Measurements from ENCODE around the gene DCAF12L2. TPM values are rescaled to one million over a fixed set of nuclear protein-coding genes. Genes with fewer than 3 reads are reported as not detected.

DCAF12L2 gene
- total and polyA plus RNA-seq, 9 donors = 0.83 to 5.5 (median 2.9) TPM

DNA sequence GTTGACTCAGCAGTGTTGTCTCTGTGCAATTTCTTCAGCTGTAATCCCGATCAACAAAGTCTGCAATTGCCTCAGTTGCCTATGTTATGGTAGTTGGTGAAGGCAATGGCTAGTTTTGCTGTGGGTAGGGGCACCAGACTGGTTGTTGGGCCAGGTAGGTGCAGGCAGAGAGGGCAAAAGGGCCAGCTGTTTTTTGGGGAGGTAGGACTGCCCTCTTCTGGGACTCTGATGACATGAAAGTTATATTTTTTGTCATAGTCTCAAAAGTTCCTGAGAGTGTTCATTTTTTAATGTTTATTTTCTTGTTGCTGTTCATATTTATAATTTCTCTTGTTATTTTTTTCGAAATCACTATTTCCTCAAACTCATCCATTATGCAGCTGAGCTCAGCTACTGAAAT lies 25.1 kb downstream of the DCAF12L2 start:
- intact Hi-C loops (cut with DNase I) = no loop called here
- WGBS, 3 donors = 40 to 58% (median 42%) methylated on average over 2 of the region's 2 CpGs
- H3K4me3 ChIP-seq = no peak overlapping the region
- no peaks in the 10 kb centered on the region for H3K9me3 ChIP-seq
- H3K36me3 ChIP-seq = no peaks in the 10 kb centered on the region
- no peaks in the 10 kb centered on the region for H3K4me1 ChIP-seq (ENCODE audit: insufficient read depth)
- no peaks in the 10 kb centered on the region for H3K27me3 ChIP-seq
- no peak overlapping the region for H3K27ac ChIP-seq
- DNase-seq = no peak
- TF ChIP-seq, protein P1, sequence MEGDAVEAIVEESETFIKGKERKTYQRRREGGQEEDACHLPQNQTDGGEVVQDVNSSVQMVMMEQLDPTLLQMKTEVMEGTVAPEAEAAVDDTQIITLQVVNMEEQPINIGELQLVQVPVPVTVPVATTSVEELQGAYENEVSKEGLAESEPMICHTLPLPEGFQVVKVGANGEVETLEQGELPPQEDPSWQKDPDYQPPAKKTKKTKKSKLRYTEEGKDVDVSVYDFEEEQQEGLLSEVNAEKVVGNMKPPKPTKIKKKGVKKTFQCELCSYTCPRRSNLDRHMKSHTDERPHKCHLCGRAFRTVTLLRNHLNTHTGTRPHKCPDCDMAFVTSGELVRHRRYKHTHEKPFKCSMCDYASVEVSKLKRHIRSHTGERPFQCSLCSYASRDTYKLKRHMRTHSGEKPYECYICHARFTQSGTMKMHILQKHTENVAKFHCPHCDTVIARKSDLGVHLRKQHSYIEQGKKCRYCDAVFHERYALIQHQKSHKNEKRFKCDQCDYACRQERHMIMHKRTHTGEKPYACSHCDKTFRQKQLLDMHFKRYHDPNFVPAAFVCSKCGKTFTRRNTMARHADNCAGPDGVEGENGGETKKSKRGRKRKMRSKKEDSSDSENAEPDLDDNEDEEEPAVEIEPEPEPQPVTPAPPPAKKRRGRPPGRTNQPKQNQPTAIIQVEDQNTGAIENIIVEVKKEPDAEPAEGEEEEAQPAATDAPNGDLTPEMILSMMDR (IDR thresholded peaks at IDR 0.05) = no peak
- TF ChIP-seq EP300 (IDR thresholded peaks at IDR 0.05) (no peak), POLR2A (IDR thresholded peaks at IDR 0.05) (no peak)

GRCh38 chrX:126137899-126138298 lies 28.2 kb downstream of the DCAF12L2 start:
- WGBS, 3 donors = 59 to 80% (median 62%) methylated on average over 1 of the region's 1 CpG
- Histone ChIP-seq H3K36me3 (no peaks in the 10 kb centered on the region), H3K4me1 (ENCODE audit: insufficient read depth) (no peaks in the 10 kb centered on the region), H3K4me3 (no peak overlapping the region), H3K27ac (no peak overlapping the region), H3K9me3 (no peaks in the 10 kb centered on the region), H3K27me3 (no peaks in the 10 kb centered on the region)
- intact Hi-C loops (cut with DNase I) = no loop called here
- DNase-seq = no peak
- TF ChIP-seq POLR2A (IDR thresholded peaks at IDR 0.05) (no peak), EP300 (IDR thresholded peaks at IDR 0.05) (no peak)
- TF ChIP-seq, protein P1 (IDR thresholded peaks at IDR 0.05) = no peak

DNA sequence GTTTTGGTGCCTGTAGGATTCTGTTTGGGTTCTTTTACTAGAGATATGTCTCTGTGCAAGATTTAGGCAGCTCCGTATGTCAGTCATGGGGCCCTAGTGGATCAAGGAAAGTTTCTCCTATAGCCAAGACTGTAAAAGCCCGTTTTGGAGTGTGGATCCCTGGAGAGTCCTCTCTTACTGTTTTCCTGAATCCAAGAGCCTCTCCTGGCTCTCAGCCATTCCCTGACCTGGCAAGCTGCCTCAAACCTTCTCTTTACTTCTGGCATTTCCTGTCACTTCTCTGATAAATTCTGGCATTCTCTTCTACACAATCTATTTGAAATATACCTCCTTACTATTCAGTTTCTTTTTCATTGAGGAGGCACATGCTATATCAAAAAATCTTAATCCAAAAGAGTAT lies 41.4 kb downstream of the DCAF12L2 start:
- intact Hi-C loops (cut with DNase I) = no loop called here
- Histone ChIP-seq H3K9me3 (no peaks in the 10 kb centered on the region), H3K4me3 (no peak overlapping the region), H3K27me3 (peaks cover 3% of the 10 kb centered on the region), H3K36me3 (no peaks in the 10 kb centered on the region), H3K4me1 (ENCODE audit: insufficient read depth) (no peaks in the 10 kb centered on the region), H3K27ac (no peak overlapping the region)
- 3 to 25% (median 20%) methylated on average over 2 of the region's 2 CpGs for WGBS, 3 donors
- TF ChIP-seq POLR2A (IDR thresholded peaks at IDR 0.05) = no peak
- TF ChIP-seq EP300 (IDR thresholded peaks at IDR 0.05) = no peak
- TF ChIP-seq, protein P1 (IDR thresholded peaks at IDR 0.05) = no peak
- DNase-seq = no peak

All from ovary (tissue), 9 donors.